ENCODE results near the gene DOLK. TPM values are rescaled to one million over a fixed set of nuclear protein-coding genes. Genes with fewer than 3 reads are reported as not detected.

DOLK gene
- total RNA-seq, 1 experiment from 2014 or later = 20.1 TPM

GRCh38 chr9:128923493-128923883 is 23.9 kb downstream of the DOLK start:
- no peak overlapping the region for H3K4me2 ChIP-seq (ENCODE audit: insufficient read depth, insufficient read length, low read length)
- H2AK5ac ChIP-seq (ENCODE audit: insufficient read length, low read length) = no peak overlapping the region
- no peak overlapping the region for H2BK15ac ChIP-seq (ENCODE audit: low read depth, low read length)
- H3K14ac ChIP-seq (ENCODE audit: insufficient read depth, low read length) = no peak overlapping the region
- H3K9ac ChIP-seq (ENCODE audit: extremely low read depth, insufficient read length, low read length) = no peak overlapping the region
- no peaks in the 10 kb centered on the region for H3K79me1 ChIP-seq (ENCODE audit: insufficient read depth, low read depth, low read length, poor library complexity, severe bottlenecking)
- Mint-ChIP-seq H3K27ac (no peak overlapping the region), H3K9me3 (no peaks in the 10 kb centered on the region), H3K4me1 (peaks cover 22% of the 10 kb centered on the region in 2 experiments), H3K27me3 (ENCODE audit: low read depth) (no peaks in the 10 kb centered on the region; the same call in 1 of the 2 replicates), H3K36me3 (ENCODE audit: insufficient read depth in 1 of 3, low read depth in 3 of 3) (peaks cover 0 to 8% (median 3%) of the 10 kb centered on the region in 3 experiments; a peak in 3 of 7 replicates), H3K4me3 (peak overlapping the region in 1 of 2 experiments; percentile 35; a peak in 3 of 5 replicates)
- no CpG with 5 or more reads among the region's 6 CpGs for WGBS (ENCODE audit: extremely low coverage, insufficient read length, low lambda C conversion rate)
- H2AFZ ChIP-seq (ENCODE audit: low read length) = no peak overlapping the region
- no peak overlapping the region for H2BK12ac ChIP-seq (ENCODE audit: insufficient read length, low read depth, low read length)
- no peak overlapping the region for H3K23ac ChIP-seq (ENCODE audit: insufficient read length, low read depth, low read length)
- H3K27ac ChIP-seq (ENCODE audit: insufficient read length, low read depth, low read length) = no peak overlapping the region
- no peaks in the 10 kb centered on the region; the same call in 1 of the 2 replicates for H3K4me1 ChIP-seq (ENCODE audit: insufficient read depth, low read length)
- H2BK120ac ChIP-seq (ENCODE audit: low read depth, low read length, poor library complexity, severe bottlenecking) = no peak overlapping the region
- H3K9me3 ChIP-seq (ENCODE audit: control insufficient read depth, low read depth, low read length) = no peaks in the 10 kb centered on the region
- no peak overlapping the region for H2BK20ac ChIP-seq (ENCODE audit: low read depth, low read length, poor library complexity, severe bottlenecking)
- no peaks in the 10 kb centered on the region for H4K20me1 ChIP-seq (ENCODE audit: control insufficient read depth, insufficient read depth, insufficient read length)
- no peaks in the 10 kb centered on the region for H3K79me2 ChIP-seq (ENCODE audit: insufficient read depth, low read length)
- H3K56ac ChIP-seq (ENCODE audit: insufficient read length, low read depth, low read length) = no peak overlapping the region
- no peak overlapping the region for H3K4ac ChIP-seq (ENCODE audit: low read depth, low read length)
- no peaks in the 10 kb centered on the region for H3K23me2 ChIP-seq (ENCODE audit: insufficient read length, low read depth, low read length, poor library complexity, severe bottlenecking)
- H4K5ac ChIP-seq (ENCODE audit: insufficient read length, low read depth, low read length) = no peak overlapping the region
- no peak overlapping the region for H3K18ac ChIP-seq (ENCODE audit: insufficient read length, low read depth, low read length)
- no peak overlapping the region for H3T11ph ChIP-seq (ENCODE audit: low read length)
- no peaks in the 10 kb centered on the region for H3K27me3 ChIP-seq (ENCODE audit: insufficient read depth, low read length)
- no peak for TF ChIP-seq CTCF (conservative IDR thresholded peaks at IDR 0.05)
- no peak overlapping the region for H4K8ac ChIP-seq (replicated peaks; ENCODE audit: insufficient read length, low read depth, low read length)
- H2BK5ac ChIP-seq (ENCODE audit: insufficient read length, low read length) = no peak overlapping the region
- H4K91ac ChIP-seq (ENCODE audit: insufficient read length, low read depth, low read length) = no peak overlapping the region
- DNase-seq = no peak
